ENCODE measurements around the gene IL25. TPM values are rescaled to one million over a fixed set of nuclear protein-coding genes. Genes with fewer than 3 reads are reported as not detected.

IL25 gene
- total and polyA plus RNA-seq, 2 experiments from 2014 or later = not detected

DNA sequence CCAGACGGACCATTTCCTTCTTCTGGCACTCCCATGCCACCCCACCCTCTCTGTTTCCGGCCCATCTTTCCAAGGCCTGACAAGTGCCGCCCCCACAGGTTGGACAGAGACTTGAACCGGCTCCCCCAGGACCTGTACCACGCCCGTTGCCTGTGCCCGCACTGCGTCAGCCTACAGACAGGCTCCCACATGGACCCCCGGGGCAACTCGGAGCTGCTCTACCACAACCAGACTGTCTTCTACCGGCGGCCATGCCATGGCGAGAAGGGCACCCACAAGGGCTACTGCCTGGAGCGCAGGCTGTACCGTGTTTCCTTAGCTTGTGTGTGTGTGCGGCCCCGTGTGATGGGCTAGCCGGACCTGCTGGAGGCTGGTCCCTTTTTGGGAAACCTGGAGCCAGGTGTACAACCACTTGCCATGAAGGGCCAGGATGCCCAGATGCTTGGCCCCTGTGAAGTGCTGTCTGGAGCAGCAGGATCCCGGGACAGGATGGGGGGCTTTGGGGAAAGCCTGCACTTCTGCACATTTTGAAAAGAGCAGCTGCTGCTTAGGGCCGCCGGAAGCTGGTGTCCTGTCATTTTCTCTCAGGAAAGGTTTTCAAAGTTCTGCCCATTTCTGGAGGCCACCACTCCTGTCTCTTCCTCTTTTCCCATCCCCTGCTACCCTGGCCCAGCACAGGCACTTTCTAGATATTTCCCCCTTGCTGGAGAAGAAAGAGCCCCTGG is 3.1 kb downstream of the IL25 start:
- TF ChIP-seq JUNB (IDR thresholded peaks at IDR 0.05; ENCODE audit: unreplicated experiment) (no peak), EZH2 (IDR thresholded peaks at IDR 0.05; ENCODE audit: low read depth, unreplicated experiment) (no peak), STAT1 (IDR thresholded peaks at IDR 0.05; ENCODE audit: unreplicated experiment) (no peak), CREB1 (CRISPR knock-in tag; IDR thresholded peaks at IDR 0.05; ENCODE audit: low read depth) (no peak), ZNF462 (CRISPR knock-in tag; IDR thresholded peaks at IDR 0.05) (no peak), REST (IDR thresholded peaks at IDR 0.05; ENCODE audit: unreplicated experiment) (no peak)
- H3K4me3 ChIP-seq = no peak overlapping the region
- Mint-ChIP-seq H3K36me3 (ENCODE audit: low read depth) (no peaks in the 10 kb centered on the region), H3K27me3 (ENCODE audit: insufficient read depth, low read depth, poor library complexity) (peaks cover 29% of the 10 kb centered on the region), H3K4me1 (peaks cover 17% of the 10 kb centered on the region; the same call in 2 of the 3 replicates), H3K4me3 (no peak overlapping the region), H3K27ac (no peak overlapping the region), H3K9me3 (no peaks in the 10 kb centered on the region)
- peak overlapping the region; percentile 95; the same call in 1 of the 2 replicates for H2AFZ ChIP-seq
- DNase-seq (ENCODE audit: low spot score) (no peak), ATAC-seq (no peak)
- no peaks in the 10 kb centered on the region; the same call in 1 of the 2 replicates for H4K20me1 ChIP-seq (replicated peaks; ENCODE audit: insufficient read depth)
- no peaks in the 10 kb centered on the region for H3K36me3 ChIP-seq (ENCODE audit: insufficient read depth)
- peaks cover 9% of the 10 kb centered on the region; the same call in 1 of the 2 replicates for H3K4me1 ChIP-seq (ENCODE audit: insufficient read depth)
- H3F3A ChIP-seq (replicated peaks; ENCODE audit: low read depth) = no peaks in the 10 kb centered on the region
- no peak overlapping the region for H3K27ac ChIP-seq (ENCODE audit: low read depth)
- H3K4me2 ChIP-seq = peak overlapping the region; percentile 78
- H3K27me3 ChIP-seq (ENCODE audit: insufficient read depth) = peaks cover 31% of the 10 kb centered on the region; the same call in 1 of the 2 replicates
- H3K9me2 ChIP-seq (ENCODE audit: insufficient read depth) = no peaks in the 10 kb centered on the region
- no peaks in the 10 kb centered on the region for H3K79me2 ChIP-seq (replicated peaks; ENCODE audit: insufficient read depth)

All from GM23338 (cell line).